HEK293T (cell line): ENCODE results near the gene KAT6B.

Source experiments
- ARNT ChIP-seq: fragments of 450-650 bp; IDR thresholded peaks from 2 replicates; pipeline ENCODE4 v1.6.1; 2017; ENCODE audit warnings: mild to moderate bottlenecking
- FOXK2 ChIP-seq: fragments of 450-650 bp; IDR thresholded peaks from 2 replicates; pipeline ENCODE4 v1.6.1; 2016; ENCODE audit warnings: mild to moderate bottlenecking
- FOXM1 ChIP-seq: fragments of 450-650 bp; IDR thresholded peaks from 2 replicates; pipeline ENCODE4 v1.6.1; 2017; ENCODE audit warnings: mild to moderate bottlenecking, borderline replicate concordance
- HDGF ChIP-seq: fragments of 450-650 bp; IDR thresholded peaks from 2 replicates; pipeline ENCODE4 v1.6.1; 2017; ENCODE audit warnings: antibody characterized with exemption, borderline replicate concordance
- NFRKB ChIP-seq: fragments of 450-650 bp; IDR thresholded peaks from 2 replicates; pipeline ENCODE4 v1.6.1; 2016; ENCODE audit warnings: mild to moderate bottlenecking, moderate library complexity
- SP1 ChIP-seq: fragments of 450-650 bp; IDR thresholded peaks from 2 replicates; pipeline ENCODE4 v1.6.1; 2017
- SUZ12 ChIP-seq: fragments of 450-650 bp; IDR thresholded peaks from 2 replicates; pipeline ENCODE4 v1.6.1; 2016; ENCODE audit warnings: mild to moderate bottlenecking
- TF ChIP-seq, protein P1 (sequence below): fragments of 450-650 bp; IDR thresholded peaks from 2 replicates; pipeline ENCODE4 v1.6.1; 2016

DNA sequence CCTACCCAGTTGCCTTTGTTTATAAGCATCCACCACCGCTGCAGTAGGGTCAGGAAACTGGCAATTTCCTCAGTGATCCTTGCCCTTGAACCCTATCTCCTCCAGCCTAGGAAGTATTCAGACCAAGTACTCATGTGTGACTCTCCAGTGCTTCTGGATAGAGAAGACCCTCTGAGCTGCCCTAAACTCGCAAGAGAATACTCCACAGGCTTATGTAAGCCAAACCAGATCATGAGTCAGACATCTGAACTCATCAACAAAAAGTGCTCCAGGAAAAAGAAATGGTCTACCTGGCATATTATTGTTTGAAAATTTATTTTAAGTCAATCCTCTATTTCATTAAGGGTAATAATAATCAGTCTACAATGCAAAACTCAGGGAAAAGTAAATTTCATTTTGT lies 101.3 kb downstream of the KAT6B start:
- no peak for TF ChIP-seq NFRKB
- TF ChIP-seq SP1, result no peak
- no peak for TF ChIP-seq SUZ12
- no peak for TF ChIP-seq ARNT
- TF ChIP-seq FOXK2, result no peak
- TF ChIP-seq HDGF, result no peak
- TF ChIP-seq, protein P1, sequence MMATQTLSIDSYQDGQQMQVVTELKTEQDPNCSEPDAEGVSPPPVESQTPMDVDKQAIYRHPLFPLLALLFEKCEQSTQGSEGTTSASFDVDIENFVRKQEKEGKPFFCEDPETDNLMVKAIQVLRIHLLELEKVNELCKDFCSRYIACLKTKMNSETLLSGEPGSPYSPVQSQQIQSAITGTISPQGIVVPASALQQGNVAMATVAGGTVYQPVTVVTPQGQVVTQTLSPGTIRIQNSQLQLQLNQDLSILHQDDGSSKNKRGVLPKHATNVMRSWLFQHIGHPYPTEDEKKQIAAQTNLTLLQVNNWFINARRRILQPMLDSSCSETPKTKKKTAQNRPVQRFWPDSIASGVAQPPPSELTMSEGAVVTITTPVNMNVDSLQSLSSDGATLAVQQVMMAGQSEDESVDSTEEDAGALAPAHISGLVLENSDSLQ, result no peak
- TF ChIP-seq FOXM1, result no peak
